Neural progenitor cell (in vitro differentiated cells): ENCODE measurements around the gene ERBB4.

Experiments used
- CTCF ChIP-seq: fragments of 200-600 bp; sonication (generic); IDR thresholded peaks from 2 replicates; pipeline ENCODE4 v1.5.1; 2017; ENCODE audit warnings: antibody characterized with exemption, mild to moderate bottlenecking
- EZH2 ChIP-seq: fragments of 200-600 bp; sonication (generic); IDR thresholded peaks from 2 replicates; pipeline ENCODE4 v1.6.1; 2017; ENCODE audit warnings: antibody characterized with exemption, mild to moderate bottlenecking, moderate library complexity
- EZH2phosphoT487 ChIP-seq: fragments of 200-600 bp; sonication (generic); IDR thresholded peaks from 2 replicates; pipeline ENCODE4 v1.6.1; 2017; ENCODE audit warnings: antibody characterized with exemption

- TF ChIP-seq CTCF = no peak
- TF ChIP-seq EZH2 = no peak
- no peak for TF ChIP-seq EZH2phosphoT487
These were observed 249.3 kb downstream of the ERBB4 start for GRCh38 chr2:212289301-212289700.
